CD8-positive, alpha-beta memory T cell (primary cell): ENCODE data around the gene IKZF1. TPM values are rescaled to one million over a fixed set of nuclear protein-coding genes. Genes with fewer than 3 reads are reported as not detected.

Experiments
- CTCF ChIA-PET: fragments of 350-600 bp; sonication (Branson Sonifier 250); formaldehyde crosslinking; loops from one replicate; lab custom pipeline; 2021; ENCODE audit warnings: antibody characterized with exemption; lab: Charles Lee
- POLR2A ChIA-PET: fragments of 350-600 bp; sonication (Branson Sonifier 250); formaldehyde crosslinking; loops from one replicate; lab custom pipeline; 2021; ENCODE audit warnings: antibody characterized with exemption; lab: Charles Lee
- DNase-seq, 5 donors: peaks; one replicate each; pipeline versions ENCODE4 v3.0.0 to v3.0.0-alpha.2; 2020 to 2022; ENCODE audit warnings: mixed read lengths in 1 of 5
- H3K27ac ChIP-seq: one replicate; pipeline ENCODE4 v1.7.0; 2013; ENCODE audit warnings: low read depth, mild to moderate bottlenecking, low read length, moderate library complexity
- H3K27me3 ChIP-seq: 2 replicates; pipeline ENCODE4 v1.7.0; 2013; ENCODE audit warnings: low read length, mild to moderate bottlenecking; ENCODE audit not compliant: insufficient read depth, poor library complexity, severe bottlenecking
- H3K36me3 ChIP-seq: 2 replicates; pipeline ENCODE4 v1.7.0; 2013; ENCODE audit warnings: mild to moderate bottlenecking, low read length, moderate library complexity; ENCODE audit not compliant: insufficient read depth
- H3K4me1 ChIP-seq: 2 replicates; pipeline ENCODE4 v1.7.0; 2013; ENCODE audit warnings: mild to moderate bottlenecking, low read length, moderate library complexity; ENCODE audit not compliant: insufficient read depth
- H3K4me3 ChIP-seq: 2 replicates; pipeline ENCODE4 v1.7.0; 2013; ENCODE audit warnings: mild to moderate bottlenecking, low read length
- H3K9me3 ChIP-seq: 2 replicates; pipeline ENCODE4 v1.7.0; 2013; ENCODE audit warnings: mild to moderate bottlenecking, low read length
- H3K27ac Mint-ChIP-seq, 8 donors: one replicate each; pipeline ENCODE4 v1.8.0; 2020 to 2021; ENCODE audit warnings: mixed read lengths in 8 of 8, mild to moderate bottlenecking in 6 of 8, inconsistent platforms in 3 of 8, moderate library complexity in 3 of 8
- H3K27me3 Mint-ChIP-seq, 2 donors: one replicate each; pipeline ENCODE4 v1.8.0; 2020 to 2021; ENCODE audit warnings: mixed read lengths in 2 of 2, mild to moderate bottlenecking in 1 of 2, moderate library complexity in 1 of 2
- H3K36me3 Mint-ChIP-seq, 3 donors: one replicate each; pipeline ENCODE4 v1.8.0; 2020 to 2021; ENCODE audit warnings: mixed read lengths in 3 of 3, inconsistent platforms in 1 of 3, mild to moderate bottlenecking in 1 of 3
- H3K4me1 Mint-ChIP-seq, 3 donors: one replicate each; pipeline ENCODE4 v1.8.0; 2020 to 2021; ENCODE audit warnings: mixed read lengths in 3 of 3, inconsistent platforms in 1 of 3, mild to moderate bottlenecking in 1 of 3
- H3K4me3 Mint-ChIP-seq, 7 donors: one replicate each; pipeline ENCODE4 v1.8.0; 2020 to 2021; ENCODE audit warnings: mixed read lengths in 7 of 7, mild to moderate bottlenecking in 6 of 7, moderate library complexity in 4 of 7, inconsistent platforms in 2 of 7
- H3K9me3 Mint-ChIP-seq, 5 donors: one replicate each; pipeline ENCODE4 v1.8.0; 2020 to 2022; ENCODE audit warnings: mixed read lengths in 5 of 5, mild to moderate bottlenecking in 3 of 5, moderate library complexity in 2 of 5, inconsistent platforms in 1 of 5
- polyA plus RNA-seq: library from polyadenylated mRNA; unstranded; fragments of 300-500 nt; fragmentation: Illumina TruSeq; gene quantifications from one replicate; pipeline ENCODE4 v1.2.3, GENCODE V29; 2021
- total RNA-seq, 2 experiments: library from RNA; stranded (reverse); gene quantifications; one replicate each; pipeline ENCODE4 v1.2.3, GENCODE V29; 2021

The IKZF1 gene
- total and polyA plus RNA-seq, 3 experiments from 2014 or later = 225 to 238 (median 226) TPM

DNA sequence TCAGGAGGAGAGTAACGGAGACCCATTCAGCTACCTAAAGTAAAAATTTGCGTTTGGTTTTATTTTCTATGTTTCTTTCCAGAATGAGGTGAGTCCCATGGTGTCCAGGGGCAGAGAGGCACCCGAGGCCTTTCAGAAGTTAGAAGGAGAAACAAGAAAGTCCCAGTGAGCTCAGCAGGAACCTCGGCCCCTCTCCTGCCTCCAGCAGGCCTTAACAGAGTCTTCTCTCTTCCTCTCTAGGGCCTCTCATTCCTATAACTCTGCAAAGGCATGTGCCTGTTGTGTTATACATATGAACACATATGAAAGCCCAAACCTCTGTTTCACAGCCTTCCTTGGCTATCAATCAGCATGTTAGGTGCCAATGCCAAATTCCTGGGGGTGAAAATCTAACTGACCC, 20.8 kb upstream of the IKZF1 start:
- Histone ChIP-seq H3K36me3 (no peaks in the 10 kb centered on the region), H3K27me3 (no peaks in the 10 kb centered on the region), H3K4me1 (peaks cover 46% of the 10 kb centered on the region), H3K9me3 (no peaks in the 10 kb centered on the region), H3K27ac (no peak overlapping the region), H3K4me3 (no peak overlapping the region)
- POLR2A ChIA-PET = interaction anchor here (1.0 kb wide), 1 partner anchor 17 kb away, joined by 3 read pairs; no protein-coding TSS in a partner anchor
- Mint-ChIP-seq H3K9me3 (no peaks in the 10 kb centered on the region), H3K4me1 (peaks cover 33 to 66% (median 50%) of the 10 kb centered on the region in 3 donors), H3K36me3 (peaks cover 0 to 10% (median 0%) of the 10 kb centered on the region in 3 donors), H3K27me3 (no peaks in the 10 kb centered on the region), H3K4me3 (peak overlapping the region in 1 of 7 donors; percentile 61), H3K27ac (peak overlapping the region in 2 of 8 donors; percentile 17 to 58)
- no peak for DNase-seq
- CTCF ChIA-PET = interaction anchor here (1.0 to 2.2 kb wide), 6 partner anchors 9 to 78 kb away, joined by 3 to 6 read pairs (median 4); no protein-coding TSS in a partner anchor

DNA sequence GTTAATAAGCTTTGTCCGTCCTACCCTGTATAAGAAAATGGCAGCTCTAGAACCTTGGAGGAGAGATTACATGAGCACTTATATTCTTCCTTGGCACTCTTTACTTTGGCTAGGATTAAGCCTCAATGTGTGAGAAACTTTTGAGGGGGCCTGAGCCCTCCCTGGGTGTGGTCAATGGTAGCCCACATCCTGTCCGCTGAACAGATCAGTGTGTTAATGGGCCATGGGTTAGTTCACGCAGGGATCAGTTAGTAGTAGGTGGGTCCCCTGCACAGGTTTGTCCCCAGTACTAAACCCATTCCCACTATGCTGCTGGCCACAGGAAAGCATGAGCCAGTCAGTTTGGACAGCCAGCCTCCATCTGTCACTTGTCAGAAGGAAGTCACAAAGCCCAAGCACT, 20.2 kb upstream of the IKZF1 start:
- Histone ChIP-seq H3K4me3 (no peak overlapping the region), H3K4me1 (peaks cover 46% of the 10 kb centered on the region), H3K9me3 (no peaks in the 10 kb centered on the region), H3K27me3 (no peaks in the 10 kb centered on the region), H3K27ac (no peak overlapping the region), H3K36me3 (no peaks in the 10 kb centered on the region)
- no peaks in the 10 kb centered on the region for H3K27me3 Mint-ChIP-seq
- ChIA-PET POLR2A (interaction anchor here (1.0 kb wide), 1 partner anchor 18 kb away, joined by 3 read pairs; no protein-coding TSS in a partner anchor), CTCF (interaction anchor here (1.5 to 1.9 kb wide), 2 partner anchors 8 to 19 kb away, joined by 3 to 4 read pairs; no protein-coding TSS in a partner anchor)
- H3K27ac Mint-ChIP-seq = peak overlapping the region in 6 of 8 donors; percentile 32 to 61 (median 57)
- peak overlapping the region in 5 of 7 donors; percentile 20 to 61 (median 51) for H3K4me3 Mint-ChIP-seq
- peaks cover 33 to 61% (median 50%) of the 10 kb centered on the region in 3 donors for H3K4me1 Mint-ChIP-seq
- H3K36me3 Mint-ChIP-seq = peaks cover 0 to 5% (median 0%) of the 10 kb centered on the region in 3 donors
- no peak for DNase-seq
- no peaks in the 10 kb centered on the region for H3K9me3 Mint-ChIP-seq

DNA sequence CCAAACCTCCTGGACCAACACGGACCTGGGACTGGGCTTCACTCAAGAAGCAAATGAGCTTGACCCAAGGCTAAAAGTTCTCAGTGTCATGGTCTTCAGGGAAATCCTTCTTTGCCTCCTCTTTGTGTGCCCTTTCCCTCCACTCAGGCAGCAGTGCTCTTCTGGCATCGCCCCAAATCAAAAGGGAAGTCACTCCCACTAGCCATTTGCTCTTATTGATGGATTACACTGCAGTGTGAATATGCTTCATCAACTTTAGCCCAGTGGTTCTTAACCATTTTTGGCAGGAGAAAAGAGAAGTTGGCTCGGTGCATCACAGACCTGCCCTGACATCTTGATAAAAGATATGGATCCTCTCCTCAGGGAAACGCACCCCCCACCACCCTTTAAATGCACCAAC, 19.2 kb upstream of the IKZF1 start:
- POLR2A ChIA-PET = interaction anchor here (1.1 kb wide), 1 partner anchor 17 kb away, joined by 3 read pairs; no protein-coding TSS in a partner anchor
- no peak overlapping the region for H3K27ac ChIP-seq
- no peak for DNase-seq
- no peak overlapping the region for H3K4me3 Mint-ChIP-seq
- H3K4me1 ChIP-seq = peaks cover 46% of the 10 kb centered on the region
- no peak overlapping the region for H3K27ac Mint-ChIP-seq
- no peaks in the 10 kb centered on the region for H3K36me3 Mint-ChIP-seq
- no peaks in the 10 kb centered on the region for H3K27me3 ChIP-seq
- H3K27me3 Mint-ChIP-seq = no peaks in the 10 kb centered on the region
- H3K36me3 ChIP-seq = no peaks in the 10 kb centered on the region
- H3K9me3 ChIP-seq = no peaks in the 10 kb centered on the region
- CTCF ChIA-PET = no interaction called here
- no peaks in the 10 kb centered on the region for H3K9me3 Mint-ChIP-seq
- no peak overlapping the region for H3K4me3 ChIP-seq
- peaks cover 33 to 57% (median 50%) of the 10 kb centered on the region in 3 donors for H3K4me1 Mint-ChIP-seq

DNA sequence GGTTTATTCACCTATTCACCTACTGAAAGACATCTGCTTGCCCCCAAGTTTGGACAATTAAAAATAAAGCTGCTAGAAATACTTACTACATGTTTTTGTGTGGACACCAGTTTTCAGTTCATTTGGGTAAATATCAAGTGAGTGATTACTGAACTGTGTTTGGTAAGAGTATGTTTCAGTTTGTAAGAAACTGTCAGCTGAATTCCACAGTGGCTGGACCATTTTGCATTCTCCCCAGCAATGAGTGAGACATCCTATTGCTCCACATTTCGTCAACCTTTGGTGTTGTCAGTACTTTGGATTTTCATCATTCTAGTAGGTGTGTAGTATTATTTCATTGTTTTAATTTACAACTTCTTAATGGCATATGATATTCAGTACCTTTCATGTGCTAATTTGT, 17.4 kb upstream of the IKZF1 start:
- H3K9me3 ChIP-seq = no peaks in the 10 kb centered on the region
- H3K4me3 ChIP-seq = no peak overlapping the region
- no peak overlapping the region for H3K4me3 Mint-ChIP-seq
- no peak overlapping the region for H3K27ac Mint-ChIP-seq
- no peaks in the 10 kb centered on the region for H3K27me3 ChIP-seq
- H3K9me3 Mint-ChIP-seq = no peaks in the 10 kb centered on the region
- no peaks in the 10 kb centered on the region for H3K27me3 Mint-ChIP-seq
- no peaks in the 10 kb centered on the region for H3K36me3 ChIP-seq
- H3K27ac ChIP-seq = no peak overlapping the region
- no peaks in the 10 kb centered on the region for H3K36me3 Mint-ChIP-seq
- DNase-seq = no peak
- peaks cover 32% of the 10 kb centered on the region for H3K4me1 ChIP-seq
- POLR2A ChIA-PET = no interaction called here
- CTCF ChIA-PET = no interaction called here
- peaks cover 22 to 44% (median 35%) of the 10 kb centered on the region in 3 donors for H3K4me1 Mint-ChIP-seq

DNA sequence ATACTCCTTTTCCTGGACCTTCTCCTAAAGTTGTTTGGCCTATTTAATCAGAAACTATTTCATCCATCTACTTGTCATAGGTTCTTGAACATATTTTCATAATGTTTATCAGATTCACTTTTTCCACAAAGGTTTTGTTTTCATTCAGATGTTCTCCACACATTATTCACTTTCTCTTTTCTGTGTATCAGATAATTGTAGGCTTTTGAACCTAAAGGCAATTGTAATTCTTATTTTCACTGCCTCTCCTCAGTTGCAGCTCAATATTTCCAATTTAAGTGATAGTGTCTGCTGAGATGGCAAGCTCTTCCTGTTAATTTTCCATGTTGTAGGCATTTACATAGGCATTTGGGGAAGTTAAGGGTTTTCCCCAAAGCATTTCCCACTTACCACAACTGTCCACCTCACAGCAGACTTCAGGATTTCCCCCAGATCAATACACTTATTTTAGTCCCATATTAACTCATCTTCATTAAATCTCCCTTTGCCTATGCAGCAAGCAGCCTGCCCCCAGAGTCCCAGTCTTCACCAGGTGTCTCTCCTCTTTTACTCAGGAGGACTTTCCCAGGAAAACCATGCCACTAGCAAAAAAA, 12.3 kb upstream of the IKZF1 start:
- ChIA-PET CTCF (interaction anchor here (1.6 to 4.2 kb wide), 3 partner anchors 9 to 25 kb away, joined by 4 to 12 read pairs (median 5); no protein-coding TSS in a partner anchor), POLR2A (interaction anchor here (1.1 kb wide), 1 partner anchor 12 kb away, joined by 3 read pairs; no protein-coding TSS in a partner anchor)
- Histone ChIP-seq H3K4me1 (no peaks in the 10 kb centered on the region), H3K36me3 (no peaks in the 10 kb centered on the region), H3K4me3 (no peak overlapping the region), H3K27me3 (no peaks in the 10 kb centered on the region), H3K9me3 (no peaks in the 10 kb centered on the region), H3K27ac (no peak overlapping the region)
- no peak for DNase-seq
- H3K9me3 Mint-ChIP-seq = no peaks in the 10 kb centered on the region
- peak overlapping the region in 2 of 8 donors; percentile 24 to 45 for H3K27ac Mint-ChIP-seq
- no peaks in the 10 kb centered on the region for H3K36me3 Mint-ChIP-seq
- H3K4me1 Mint-ChIP-seq = peaks cover 8 to 36% (median 33%) of the 10 kb centered on the region in 3 donors
- H3K4me3 Mint-ChIP-seq = no peak overlapping the region
- H3K27me3 Mint-ChIP-seq = peaks cover 0 to 2% of the 10 kb centered on the region in 2 donors

DNA sequence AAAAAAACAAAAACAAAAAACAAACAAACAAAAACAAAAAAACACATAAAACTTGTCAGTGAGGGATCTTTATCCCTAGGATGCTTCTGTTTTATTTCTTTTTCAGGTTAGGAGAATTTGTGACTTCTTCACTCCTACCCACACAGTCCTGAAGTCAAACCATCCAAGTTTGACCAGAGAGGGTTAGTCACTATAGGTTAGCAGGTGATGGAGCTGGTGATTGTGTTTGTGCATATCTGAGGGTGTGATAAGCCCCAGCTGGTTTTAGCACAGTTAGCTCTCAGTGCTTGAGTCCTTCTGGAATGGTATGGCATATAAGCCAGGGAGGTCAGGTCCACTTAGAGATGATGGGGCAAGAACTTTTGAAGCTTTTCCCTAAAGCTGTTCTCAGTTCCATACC, 11.8 kb upstream of the IKZF1 start:
- Mint-ChIP-seq H3K36me3 (no peaks in the 10 kb centered on the region), H3K27ac (peak overlapping the region in 1 of 8 donors; percentile 45), H3K27me3 (peaks cover 0 to 2% of the 10 kb centered on the region in 2 donors), H3K9me3 (no peaks in the 10 kb centered on the region), H3K4me3 (no peak overlapping the region), H3K4me1 (peaks cover 8 to 38% (median 35%) of the 10 kb centered on the region in 3 donors)
- DNase-seq = no peak
- H3K27me3 ChIP-seq = no peaks in the 10 kb centered on the region
- CTCF ChIA-PET = interaction anchor here (1.6 to 4.2 kb wide), 3 partner anchors 10 to 25 kb away, joined by 4 to 12 read pairs (median 5); no protein-coding TSS in a partner anchor
- no peak overlapping the region for H3K4me3 ChIP-seq
- no peak overlapping the region for H3K27ac ChIP-seq
- H3K9me3 ChIP-seq = no peaks in the 10 kb centered on the region
- POLR2A ChIA-PET = interaction anchor here (1.1 kb wide), 1 partner anchor 12 kb away, joined by 3 read pairs; no protein-coding TSS in a partner anchor
- no peaks in the 10 kb centered on the region for H3K4me1 ChIP-seq
- H3K36me3 ChIP-seq = no peaks in the 10 kb centered on the region

DNA sequence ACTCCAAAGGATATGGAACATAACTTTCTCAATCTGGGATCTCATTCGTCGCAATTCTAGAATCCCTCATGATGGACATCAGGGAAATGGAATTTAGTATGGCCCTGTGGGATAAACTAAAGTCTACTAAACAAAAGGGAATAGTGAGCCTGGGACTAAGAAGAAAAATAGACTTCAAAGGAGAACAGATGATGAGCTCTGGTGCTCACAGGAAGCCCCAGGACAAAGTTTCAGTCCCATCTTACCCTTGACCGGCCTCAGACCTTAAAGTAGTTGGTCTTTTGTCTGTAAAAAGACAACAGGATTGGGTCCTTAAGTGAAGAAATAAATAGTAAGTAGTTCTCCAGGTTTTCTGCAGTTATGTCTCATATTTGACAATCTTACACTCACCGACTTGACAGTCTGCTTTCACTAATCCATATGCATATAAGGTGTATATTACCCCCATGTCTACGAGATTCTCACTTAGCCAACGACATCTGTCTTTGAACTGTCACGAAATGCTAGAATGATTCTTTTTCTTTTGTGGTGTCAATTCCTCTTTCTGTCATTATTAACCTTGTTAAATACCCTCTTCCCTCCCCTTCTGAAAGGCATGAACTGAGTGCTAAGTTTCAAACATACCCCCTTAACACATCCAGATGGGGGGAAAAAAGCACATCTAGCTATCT, 10.9 kb upstream of the IKZF1 start:
- Histone ChIP-seq H3K36me3 (no peaks in the 10 kb centered on the region), H3K27ac (no peak overlapping the region), H3K9me3 (no peaks in the 10 kb centered on the region), H3K4me3 (no peak overlapping the region), H3K4me1 (no peaks in the 10 kb centered on the region), H3K27me3 (no peaks in the 10 kb centered on the region)
- Mint-ChIP-seq H3K4me1 (peaks cover 8 to 39% (median 35%) of the 10 kb centered on the region in 3 donors), H3K36me3 (no peaks in the 10 kb centered on the region), H3K27ac (peak overlapping the region in 1 of 8 donors; percentile 20), H3K9me3 (no peaks in the 10 kb centered on the region), H3K4me3 (no peak overlapping the region), H3K27me3 (peaks cover 0 to 2% of the 10 kb centered on the region in 2 donors)
- CTCF ChIA-PET = interaction anchor here (1.6 to 4.2 kb wide), 3 partner anchors 10 to 26 kb away, joined by 4 to 12 read pairs (median 5); no protein-coding TSS in a partner anchor
- POLR2A ChIA-PET = interaction anchor here (0.7 to 1.1 kb wide), 2 partner anchors 13 to 21 kb away, joined by 3 read pairs; no protein-coding TSS in a partner anchor
- no peak for DNase-seq
